Measurements from ENCODE around the gene AGO4.
"Not testable (repeated sequence)": the region's sequence is repeated elsewhere in the genome, so short reads cannot be mapped to it uniquely, and the experiment has no call there.

Gene AGO4

DNA sequence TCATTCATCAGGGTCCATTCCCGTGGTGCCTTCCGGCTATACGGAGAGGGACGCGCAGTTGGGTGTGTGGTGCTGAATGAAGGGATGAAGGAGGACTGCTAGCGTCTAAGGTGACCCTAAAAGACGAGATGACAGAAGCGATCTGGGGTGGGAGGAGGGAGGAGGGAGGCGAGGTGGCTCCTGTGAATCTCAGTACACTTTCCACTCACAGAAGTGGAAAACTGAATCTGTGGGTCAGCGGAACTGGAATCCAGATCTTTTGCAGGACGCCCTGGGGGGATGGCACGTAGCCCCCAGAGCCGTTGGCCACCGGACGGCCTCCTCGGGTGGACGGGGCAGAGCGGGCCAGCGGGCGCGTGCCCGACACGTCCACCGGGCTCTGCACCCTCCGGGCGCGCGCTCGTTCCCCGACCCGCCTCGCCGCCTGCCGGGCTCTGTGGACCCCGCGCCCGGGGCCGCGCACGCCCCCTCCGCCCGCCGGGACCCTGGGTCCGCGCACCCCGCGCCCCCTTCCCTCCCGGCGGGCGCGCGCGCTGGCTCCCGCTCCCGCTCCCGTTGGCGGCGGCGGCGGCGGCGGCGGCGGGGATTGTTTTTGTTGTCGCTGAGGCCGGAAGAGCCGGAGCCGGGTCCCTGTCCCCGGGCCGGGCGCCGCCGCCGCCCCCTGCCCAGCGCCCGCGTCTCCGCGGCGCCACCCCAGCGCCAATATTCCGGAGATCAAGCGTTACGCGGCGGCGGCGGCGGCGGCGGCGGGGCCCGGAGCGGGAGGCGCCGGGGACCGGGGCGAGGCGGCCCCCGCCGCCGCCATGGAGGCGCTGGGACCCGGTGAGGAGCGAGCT, at the start of gene AGO4:
Gene AGO4, plus strand, starts transcription at position 403 of the 836 bp plus-strand sequence. Its CDS starts 401 bp downstream, at position 804.
- peak in 1 of 2 experiments; percentile 40 for DNase-seq

- no peak for DNase-seq
Observed at GRCh38 chr1:35762141-35762540, 45.7 kb upstream of the AGO4 start.

DNA sequence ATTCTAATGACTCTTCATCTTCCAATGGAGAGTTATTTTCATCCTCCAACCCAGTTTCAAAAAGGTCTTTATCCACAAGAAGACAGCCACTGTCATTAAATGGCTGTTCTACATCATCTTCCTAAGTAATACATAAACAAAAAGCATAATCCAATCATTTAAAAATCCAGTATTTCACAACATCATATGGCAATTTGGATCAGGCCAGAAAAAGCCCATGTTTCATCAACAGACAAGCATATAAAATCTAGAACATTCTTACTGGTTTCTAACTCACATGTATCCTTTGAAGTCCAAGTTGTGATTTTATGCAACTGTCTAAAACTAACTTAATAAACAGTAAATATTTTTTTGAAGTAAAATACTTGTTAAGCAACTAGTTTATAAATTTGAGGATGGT, 44.6 kb upstream of the AGO4 start:
- no peak for DNase-seq

DNA sequence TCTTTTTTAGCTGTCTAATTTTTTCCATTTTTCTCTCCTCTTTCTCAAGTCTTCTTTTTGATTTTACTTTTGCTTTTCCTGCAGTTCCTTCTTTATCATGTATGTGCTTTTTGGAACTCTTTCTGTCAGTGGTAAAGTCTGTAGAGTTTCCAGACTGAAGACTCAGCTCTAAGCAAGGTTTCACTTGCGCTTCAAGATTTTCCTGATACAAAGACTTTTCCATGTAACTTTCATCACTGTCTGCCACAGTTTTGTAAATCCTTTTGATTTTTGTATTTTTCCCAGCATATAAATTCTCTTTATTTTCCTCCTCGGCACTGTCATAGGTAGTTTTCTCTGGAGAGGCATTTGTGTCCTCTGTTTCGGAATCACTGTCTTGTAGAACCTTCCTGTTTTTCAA, 43.5 kb upstream of the AGO4 start:
- no peak for DNase-seq

DNA sequence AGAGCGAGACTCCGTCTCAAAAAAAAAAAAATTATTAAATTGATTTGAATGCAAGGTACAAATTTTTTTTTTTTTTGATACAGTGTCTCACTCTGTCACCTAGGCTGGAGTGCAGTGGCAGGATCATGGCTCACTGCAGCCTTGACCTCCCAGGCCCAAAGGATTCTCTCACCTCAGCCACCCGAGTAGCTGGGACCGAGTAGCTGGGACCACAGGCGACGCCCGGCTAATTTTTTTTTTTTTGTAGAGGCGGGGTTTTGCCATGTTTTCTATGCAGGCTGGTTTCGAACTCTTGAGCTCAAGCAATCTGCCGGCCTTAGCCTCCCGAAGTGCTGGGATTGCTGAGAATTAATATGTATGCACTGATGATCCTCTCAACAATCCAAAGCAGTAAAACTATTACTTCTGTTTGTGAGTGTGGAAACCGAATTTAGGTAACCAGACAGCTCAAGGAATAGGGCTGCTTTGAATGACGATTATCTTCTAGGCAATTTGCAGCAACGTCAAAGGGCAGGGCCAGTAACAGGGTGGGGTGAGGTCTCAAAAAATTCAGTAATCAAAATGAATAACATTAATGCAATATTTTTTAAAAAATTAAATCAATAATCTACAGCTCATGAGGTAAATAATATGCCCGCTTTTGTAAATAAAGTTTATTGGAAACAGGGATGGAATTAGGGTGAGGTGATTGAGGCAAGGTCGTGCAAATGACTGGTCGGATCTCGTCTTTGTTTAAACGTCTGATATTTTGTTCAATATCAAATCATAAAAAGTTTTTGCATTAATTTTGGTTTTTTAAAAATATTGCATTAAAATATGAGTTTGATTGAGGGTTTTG, 39.2 kb upstream of the AGO4 start:
- no peak for DNase-seq

DNA sequence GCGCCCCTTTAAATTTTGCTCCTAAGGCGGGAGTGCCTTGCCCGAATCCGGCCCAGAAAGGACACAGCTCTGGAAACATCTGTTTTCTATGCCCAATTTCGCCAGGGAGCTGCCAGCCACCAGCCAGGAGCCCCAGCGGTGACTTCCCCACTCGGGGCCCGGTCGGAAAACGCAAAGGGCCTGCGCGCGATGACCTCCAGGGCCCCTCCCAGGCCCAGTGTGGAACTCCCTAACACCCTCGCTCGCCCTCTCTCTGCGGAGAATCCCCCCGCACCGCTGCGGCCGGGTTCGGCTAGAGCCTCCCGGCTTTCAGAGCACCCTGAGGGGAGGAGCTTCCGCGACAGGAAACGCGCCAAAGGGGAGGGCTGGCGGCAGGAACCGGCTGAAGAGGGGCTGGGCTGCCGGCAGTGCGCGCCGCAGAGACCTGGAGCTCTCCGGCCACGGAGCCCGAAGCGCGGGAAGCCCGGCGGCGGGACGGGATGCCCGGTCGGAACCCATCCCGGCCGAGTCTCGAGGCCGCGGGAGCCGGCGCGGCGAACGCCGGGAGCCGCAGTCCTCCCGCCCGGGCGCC, 38.5 kb upstream of the AGO4 start:
- DNase-seq: peak; percentile 71 to 77

- DNase-seq: no peak
Observed at GRCh38 chr1:35773711-35774110, 34.1 kb upstream of the AGO4 start.

DNA sequence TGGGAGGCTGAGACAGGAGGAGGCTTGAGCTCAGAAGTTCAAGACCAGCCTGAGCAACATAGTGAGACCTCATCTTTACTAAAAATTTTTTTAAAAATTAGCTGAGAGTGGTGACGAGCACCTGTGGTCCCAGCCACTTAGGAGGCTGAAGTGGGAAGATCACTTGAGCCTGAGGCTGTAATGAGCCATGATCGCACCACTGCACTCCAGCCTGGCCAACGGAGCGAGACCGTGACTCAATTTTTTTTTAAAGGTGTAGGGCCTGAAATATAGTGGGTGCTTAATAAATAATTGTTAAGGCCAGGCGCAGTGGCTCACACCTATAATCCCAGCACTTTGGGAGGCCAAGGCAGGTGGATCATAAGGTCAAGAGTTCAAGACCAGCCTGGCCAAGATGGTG, 31.6 kb upstream of the AGO4 start:
- DNase-seq: not testable (repeated sequence)

DNA sequence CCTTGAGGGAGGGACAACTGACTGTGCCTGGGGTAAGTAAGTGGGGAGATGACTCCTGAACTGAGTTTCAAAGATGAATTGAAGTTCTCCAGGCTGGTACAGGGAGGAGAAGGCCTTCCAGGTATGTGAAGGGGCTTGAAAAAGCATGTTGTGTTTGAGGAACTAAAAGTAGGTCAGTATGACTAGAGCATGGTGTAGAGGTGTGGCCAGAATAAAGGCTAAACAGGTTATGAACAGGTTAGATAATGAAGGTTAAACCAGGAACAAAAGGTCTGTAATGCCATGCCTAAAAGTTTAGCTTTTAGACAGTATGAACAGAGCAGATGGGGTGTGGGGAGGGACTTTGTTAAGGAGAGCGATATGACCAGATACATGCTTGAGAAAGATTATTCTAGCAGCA, 30.7 kb upstream of the AGO4 start:
- no peak for DNase-seq

GRCh38 chr1:35783055-35783583, 24.7 kb upstream of the AGO4 start:
- no peak for DNase-seq

DNA sequence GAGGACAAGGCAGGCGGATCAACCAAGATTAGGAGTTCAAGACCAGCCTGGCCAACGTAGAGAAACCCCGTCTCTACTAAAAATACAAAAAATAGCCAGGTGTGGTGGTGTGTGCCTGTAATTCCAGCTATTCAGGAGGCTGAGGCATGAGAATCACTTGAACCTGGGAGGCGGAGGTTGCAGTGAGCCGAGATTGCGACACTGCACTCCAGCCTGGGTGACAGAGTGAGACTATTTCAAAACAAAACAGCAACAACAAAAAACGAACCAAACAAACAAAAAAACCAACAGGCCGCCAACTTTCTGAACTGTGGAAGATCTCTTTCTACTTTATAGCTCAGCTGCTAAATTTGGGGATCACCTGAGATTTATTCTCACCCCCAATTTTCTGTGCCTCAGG, 23.5 kb upstream of the AGO4 start:
- not testable (repeated sequence) for DNase-seq

GRCh38 chr1:35788139-35788538, 19.7 kb upstream of the AGO4 start:
- DNase-seq: no peak

- no peak for DNase-seq
Observed at GRCh38 chr1:35790670-35791069, 17.1 kb upstream of the AGO4 start.

- no peak for DNase-seq
Observed at GRCh38 chr1:35795295-35795694, 12.5 kb upstream of the AGO4 start.

- no peak for DNase-seq
Observed at GRCh38 chr1:35797380-35797779, 10.4 kb upstream of the AGO4 start.

- not testable (repeated sequence) for DNase-seq
Observed at GRCh38 chr1:35798019-35798418, 9.8 kb upstream of the AGO4 start.

DNA sequence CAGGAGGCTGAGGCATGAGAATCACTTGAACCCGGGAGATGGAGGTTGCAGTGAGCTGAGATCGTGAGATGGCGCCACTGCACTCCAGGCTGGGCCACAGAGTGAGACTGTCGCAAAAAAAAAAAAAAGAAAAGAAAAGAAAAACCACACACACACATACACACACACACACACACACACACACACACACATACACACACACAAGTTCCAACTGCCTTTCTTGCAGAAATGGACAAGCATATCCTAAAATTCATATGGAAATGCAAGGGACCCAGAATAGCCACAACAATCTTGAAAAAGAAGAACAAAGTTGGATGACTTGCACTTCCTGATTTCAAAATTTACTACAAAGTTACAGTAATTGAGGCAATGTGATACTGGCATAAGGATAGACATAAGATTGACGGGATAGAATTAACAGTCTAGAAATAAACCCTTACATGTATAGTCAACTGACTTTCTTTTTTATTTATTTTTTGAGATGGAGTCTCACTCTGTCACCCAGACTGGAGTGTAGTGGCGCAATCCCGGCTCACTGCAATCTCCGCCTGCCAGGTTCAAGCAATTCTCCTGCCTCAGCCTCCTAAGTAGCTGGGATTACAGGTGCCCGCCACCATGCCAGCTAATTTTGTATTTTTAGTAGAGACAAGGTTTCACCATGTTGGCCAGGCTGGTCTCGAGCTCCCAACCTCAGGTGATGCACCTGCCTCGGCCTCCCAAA, 7.5 kb upstream of the AGO4 start:
- not testable (repeated sequence) for DNase-seq

GRCh38 chr1:35808450-35809113, 766 bp downstream of the AGO4 start:
- peak in 1 of 2 experiments; percentile 11 for DNase-seq

DNA sequence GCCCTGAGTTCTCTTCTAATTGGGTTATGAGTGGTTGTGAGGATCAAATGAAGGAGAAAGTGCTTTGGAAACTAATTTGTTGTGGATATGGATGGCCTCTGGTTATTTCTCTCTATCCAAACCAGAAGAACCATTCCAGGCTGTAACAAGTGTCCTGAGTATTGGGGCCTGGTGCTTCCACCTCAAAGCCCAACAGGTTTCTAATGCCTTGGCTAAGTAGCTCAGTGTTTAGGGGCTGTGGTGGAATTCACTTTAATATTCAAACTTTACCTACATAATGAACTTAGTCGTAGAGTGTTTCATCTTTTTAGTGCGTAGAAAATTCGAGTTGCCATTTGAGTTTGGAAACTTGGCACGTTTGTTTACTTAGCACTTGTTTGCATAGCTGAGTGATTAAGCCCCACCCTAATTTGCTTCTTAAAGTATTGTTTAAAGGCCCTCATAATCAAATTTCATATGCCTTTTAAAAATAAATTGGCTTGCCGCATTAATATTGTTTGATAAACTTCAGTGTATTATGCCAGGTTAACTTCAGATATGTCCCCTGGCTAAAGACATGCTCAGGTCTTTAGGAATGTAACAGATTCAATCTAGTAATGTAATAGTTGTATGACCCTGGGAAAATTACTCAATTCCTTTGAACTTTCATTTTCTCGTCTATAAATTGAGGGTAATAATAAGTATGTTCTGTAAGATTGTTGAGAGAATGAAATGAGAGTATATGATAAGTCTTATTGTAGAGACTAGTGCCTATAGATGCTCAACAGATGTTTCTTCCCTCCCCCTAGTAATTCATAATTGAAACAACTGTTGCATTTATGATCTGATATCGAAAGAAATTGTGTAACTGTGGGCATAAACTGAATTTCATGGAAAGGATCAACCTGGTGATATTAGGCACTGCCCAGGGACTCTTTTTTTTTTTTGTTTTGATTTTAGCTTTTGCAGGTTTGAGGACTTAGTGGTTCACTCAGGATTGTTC, 1.6 kb downstream of the AGO4 start:
- DNase-seq: no peak

- DNase-seq: no peak
Observed at GRCh38 chr1:35810096-35810881, 2.5 kb downstream of the AGO4 start.

All from stimulated activated CD4-positive, alpha-beta T cell treated with anti-CD3 and anti-CD28 coated beads, Interleukin-4, amount 100 ng/mL, for 4 hours (primary cell).